ENCODE results near the gene TSSK1B. TPM values are rescaled to one million over a fixed set of nuclear protein-coding genes. Genes with fewer than 3 reads are reported as not detected.
"Not testable (repeated sequence)": the region's sequence is repeated elsewhere in the genome, so short reads cannot be mapped to it uniquely, and the experiment has no call there.

The TSSK1B gene
- polyA plus RNA-seq, result under 1 TPM in 1 of 4 donors, not detected in 3; 0.01 TPM
- long read RNA-seq, donor 1, result 0 reads
- long read RNA-seq, donor 2, result 0 reads
- long read RNA-seq, donor 3, result 0 reads
- long read RNA-seq, donor 4, result 0 reads
- long read RNA-seq, donor 5, result 0 reads
- long read RNA-seq, donor 6, result 0 reads
- long read RNA-seq, donor 7, partial matches to known transcripts, result 0 of 1 reads
- long read RNA-seq, donor 7, other reads (novel, unspliced or antisense), result 0 of 1 reads
- long read RNA-seq, donor 8, result 0 reads
- long read RNA-seq, donor 9, result 0 reads
- long read RNA-seq, donor 10, result 0 reads

GRCh38 chr5:113434889-113435288 lies at the start of gene TSSK1B:
Gene TSSK1B, minus strand, starts transcription at chr5:113434989. Its CDS starts 150 bp downstream, at chr5:113434839.
- 80 to 85% (median 81%) methylated on average over 3 of the region's 3 CpGs for WGBS, 3 donors
- Histone ChIP-seq H3K27ac (ENCODE audit: low read depth in 1 of 3, low read length in 2 of 3) (no peak within 1 kb of the TSS), H3K4me1 (ENCODE audit: control insufficient read depth in 3 of 3, insufficient read depth in 2 of 3, low read depth in 1 of 3, low read length in 2 of 3) (no peaks in the 10 kb centered on the region), H3K9me3 (ENCODE audit: control insufficient read depth in 2 of 2, insufficient read depth in 1 of 2, low read depth in 1 of 2, low read length in 1 of 2) (no peaks in the 10 kb centered on the region), H3K36me3 (ENCODE audit: control insufficient read depth in 3 of 3, insufficient read depth in 2 of 3, low read depth in 1 of 3, low read length in 3 of 3) (no peaks in the 10 kb centered on the region), H3K4me3 (ENCODE audit: low read depth in 1 of 3, low read length in 3 of 3) (no peak within 1 kb of the TSS), H3K27me3 (ENCODE audit: control insufficient read depth in 3 of 3, insufficient read depth in 3 of 3, low read length in 3 of 3) (no peaks in the 10 kb centered on the region)
- DNase-seq (no peak), FAIRE-seq (no peak)

- no peak overlapping the region for H3K27ac ChIP-seq (ENCODE audit: low read depth in 1 of 3, low read length in 2 of 3)
- no peaks in the 10 kb centered on the region for H3K36me3 ChIP-seq (ENCODE audit: control insufficient read depth in 3 of 3, insufficient read depth in 2 of 3, low read depth in 1 of 3, low read length in 3 of 3)
- no peaks in the 10 kb centered on the region for H3K9me3 ChIP-seq (ENCODE audit: control insufficient read depth in 2 of 2, insufficient read depth in 1 of 2, low read depth in 1 of 2, low read length in 1 of 2)
- H3K4me1 ChIP-seq (ENCODE audit: control insufficient read depth in 3 of 3, insufficient read depth in 2 of 3, low read depth in 1 of 3, low read length in 2 of 3), result no peaks in the 10 kb centered on the region
- H3K27me3 ChIP-seq (ENCODE audit: control insufficient read depth in 3 of 3, insufficient read depth in 3 of 3, low read length in 3 of 3), result peaks cover 0 to 3% (median 2%) of the 10 kb centered on the region in 3 donors
- FAIRE-seq (no peak), DNase-seq (no peak)
- 55 to 73% (median 57%) methylated on average over 5 of the region's 5 CpGs for WGBS, 3 donors
- no peak overlapping the region for H3K4me3 ChIP-seq (ENCODE audit: low read depth in 1 of 3, low read length in 3 of 3)
Observed at GRCh38 chr5:113480243-113480642, 45.5 kb upstream of the TSSK1B start.

DNA sequence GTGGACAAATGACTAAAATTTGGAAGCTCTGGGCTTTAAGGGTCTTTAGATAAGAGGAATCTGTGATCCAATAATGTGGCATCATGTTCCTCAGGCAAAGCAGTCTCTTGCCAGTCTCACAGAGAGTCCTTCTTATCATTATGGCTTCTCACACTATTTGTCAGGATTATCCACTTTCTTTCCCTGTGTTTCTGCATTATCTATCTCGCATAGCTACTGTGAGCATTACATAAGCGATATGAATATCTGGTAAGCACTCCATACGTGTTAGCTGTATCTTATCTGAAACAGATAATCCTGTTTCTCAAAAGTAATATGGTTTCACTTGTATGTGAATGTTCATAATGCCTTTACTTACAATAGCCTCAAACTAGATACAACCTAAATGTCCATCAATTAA lies 43.9 kb upstream of the TSSK1B start:
- WGBS, 3 donors, result 31 to 70% (median 58%) methylated on average over 3 of the region's 3 CpGs
- H3K4me3 ChIP-seq (ENCODE audit: low read depth in 1 of 3, low read length in 3 of 3), result no peak overlapping the region
- no peak for DNase-seq
- H3K36me3 ChIP-seq (ENCODE audit: control insufficient read depth in 3 of 3, insufficient read depth in 2 of 3, low read depth in 1 of 3, low read length in 3 of 3), result no peaks in the 10 kb centered on the region
- H3K9me3 ChIP-seq (ENCODE audit: control insufficient read depth in 2 of 2, insufficient read depth in 1 of 2, low read depth in 1 of 2, low read length in 1 of 2), result no peaks in the 10 kb centered on the region
- H3K27ac ChIP-seq (ENCODE audit: low read depth in 1 of 3, low read length in 2 of 3), result no peak overlapping the region
- no peaks in the 10 kb centered on the region for H3K4me1 ChIP-seq (ENCODE audit: control insufficient read depth in 3 of 3, insufficient read depth in 2 of 3, low read depth in 1 of 3, low read length in 2 of 3)
- no peak for FAIRE-seq
- H3K27me3 ChIP-seq (ENCODE audit: control insufficient read depth in 3 of 3, insufficient read depth in 3 of 3, low read length in 3 of 3), result peaks cover 0 to 5% (median 0%) of the 10 kb centered on the region in 3 donors

DNA sequence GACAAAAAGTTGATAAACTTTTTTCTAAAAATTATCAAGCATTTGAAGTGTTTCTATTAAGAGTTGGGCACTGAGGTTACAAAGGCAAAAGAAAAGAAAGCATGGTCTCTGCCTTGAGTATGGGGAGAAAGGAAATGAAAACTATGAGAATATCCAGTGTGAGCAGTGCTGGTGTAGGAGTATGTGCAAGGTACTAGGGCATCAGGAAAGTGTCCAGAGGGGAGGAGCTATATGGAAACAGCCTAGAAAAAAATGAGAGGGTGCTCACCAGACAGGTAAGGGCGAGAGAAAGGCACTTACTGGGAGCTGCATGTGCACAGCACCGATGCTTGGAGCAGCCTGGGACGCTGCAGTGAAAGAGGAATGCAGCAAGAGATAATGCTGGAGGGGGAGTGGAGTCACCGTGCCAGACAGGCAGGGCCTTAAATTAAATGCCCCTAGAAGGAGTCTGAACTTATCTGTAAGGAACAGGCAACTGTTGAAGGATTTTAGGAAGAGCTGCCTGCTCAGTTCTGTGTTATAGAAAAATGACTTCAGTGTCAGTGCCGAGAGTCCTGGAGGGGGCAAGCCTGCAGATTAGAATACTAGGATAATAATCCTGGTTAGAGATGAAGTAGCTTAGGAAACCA lies 39.4 kb upstream of the TSSK1B start:
- DNase-seq (no peak), FAIRE-seq (no peak)
- Histone ChIP-seq H3K27ac (ENCODE audit: low read depth in 1 of 3, low read length in 2 of 3) (no peak overlapping the region), H3K36me3 (ENCODE audit: control insufficient read depth in 3 of 3, insufficient read depth in 2 of 3, low read depth in 1 of 3, low read length in 3 of 3) (no peaks in the 10 kb centered on the region), H3K4me3 (ENCODE audit: low read depth in 1 of 3, low read length in 3 of 3) (no peak overlapping the region), H3K9me3 (ENCODE audit: control insufficient read depth in 2 of 2, insufficient read depth in 1 of 2, low read depth in 1 of 2, low read length in 1 of 2) (no peaks in the 10 kb centered on the region), H3K4me1 (ENCODE audit: control insufficient read depth in 3 of 3, insufficient read depth in 2 of 3, low read depth in 1 of 3, low read length in 2 of 3) (no peaks in the 10 kb centered on the region), H3K27me3 (ENCODE audit: control insufficient read depth in 3 of 3, insufficient read depth in 3 of 3, low read length in 3 of 3) (peaks cover 0 to 5% (median 0%) of the 10 kb centered on the region in 3 donors)
- 25 to 44% (median 34%) methylated on average over 5 of the region's 5 CpGs for WGBS, 3 donors

DNA sequence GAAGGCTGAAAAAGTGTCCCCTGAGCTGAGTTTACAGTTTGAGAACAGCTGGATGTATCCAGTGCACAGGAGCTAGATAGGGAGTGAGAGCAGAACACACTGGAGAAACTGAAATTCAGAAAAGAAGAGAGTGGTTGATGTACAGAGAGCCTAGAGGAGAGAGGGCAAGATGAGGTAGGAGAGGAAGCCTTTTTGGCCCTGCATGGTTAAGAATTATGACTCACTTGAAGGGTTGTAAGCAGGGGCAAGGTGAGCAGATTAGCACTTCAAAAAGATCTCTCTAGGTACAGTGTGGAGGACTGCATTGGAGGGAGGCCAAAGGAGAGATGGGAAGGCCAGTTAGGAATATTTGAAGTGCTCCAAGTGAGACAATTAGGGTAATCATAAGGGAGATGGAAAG lies 28.2 kb upstream of the TSSK1B start:
- no peak for DNase-seq
- H3K27ac ChIP-seq (ENCODE audit: low read depth in 1 of 3, low read length in 2 of 3), result no peak overlapping the region
- no peak for FAIRE-seq
- no peaks in the 10 kb centered on the region for H3K4me1 ChIP-seq (ENCODE audit: control insufficient read depth in 3 of 3, insufficient read depth in 2 of 3, low read depth in 1 of 3, low read length in 2 of 3)
- H3K4me3 ChIP-seq (ENCODE audit: low read depth in 1 of 3, low read length in 3 of 3), result no peak overlapping the region
- no peaks in the 10 kb centered on the region for H3K27me3 ChIP-seq (ENCODE audit: control insufficient read depth in 3 of 3, insufficient read depth in 3 of 3, low read length in 3 of 3)
- no peaks in the 10 kb centered on the region for H3K36me3 ChIP-seq (ENCODE audit: control insufficient read depth in 3 of 3, insufficient read depth in 2 of 3, low read depth in 1 of 3, low read length in 3 of 3)
- no peaks in the 10 kb centered on the region for H3K9me3 ChIP-seq (ENCODE audit: control insufficient read depth in 2 of 2, insufficient read depth in 1 of 2, low read depth in 1 of 2, low read length in 1 of 2)

GRCh38 chr5:113457106-113457505 lies 22.3 kb upstream of the TSSK1B start:
- 91 to 94% (median 92%) methylated on average over 18 to 21 of the region's 21 CpGs for WGBS, 3 donors
- H3K4me3 ChIP-seq (ENCODE audit: low read depth in 1 of 3, low read length in 3 of 3); H3K27ac ChIP-seq (ENCODE audit: low read depth in 1 of 3, low read length in 2 of 3); H3K4me1 ChIP-seq (ENCODE audit: control insufficient read depth in 3 of 3, insufficient read depth in 2 of 3, low read depth in 1 of 3, low read length in 2 of 3); H3K27me3 ChIP-seq (ENCODE audit: control insufficient read depth in 3 of 3, insufficient read depth in 3 of 3, low read length in 3 of 3); H3K9me3 ChIP-seq (ENCODE audit: control insufficient read depth in 2 of 2, insufficient read depth in 1 of 2, low read depth in 1 of 2, low read length in 1 of 2); DNase-seq; FAIRE-seq; H3K36me3 ChIP-seq (ENCODE audit: control insufficient read depth in 3 of 3, insufficient read depth in 2 of 3, low read depth in 1 of 3, low read length in 3 of 3): not testable (repeated sequence)

DNA sequence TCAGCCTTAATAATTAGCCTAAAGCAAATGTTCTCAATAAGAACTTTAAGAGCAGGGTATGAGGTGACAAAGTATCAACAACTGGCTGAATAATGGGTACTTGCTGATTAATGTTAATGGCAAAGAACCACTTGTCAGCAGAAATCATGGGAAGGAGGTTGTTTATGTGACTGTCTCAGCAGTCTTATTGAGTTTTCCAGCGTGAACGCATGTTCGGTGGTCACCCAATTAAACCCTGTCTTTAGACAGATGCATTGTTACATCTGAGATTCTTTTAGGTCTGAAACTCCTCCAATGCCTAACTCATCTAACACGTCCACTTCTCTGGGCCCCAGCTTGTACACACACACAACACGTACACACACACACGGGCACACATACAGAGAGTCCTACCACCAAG lies 18.2 kb upstream of the TSSK1B start:
- Histone ChIP-seq H3K27me3 (ENCODE audit: control insufficient read depth in 3 of 3, insufficient read depth in 3 of 3, low read length in 3 of 3) (no peaks in the 10 kb centered on the region), H3K36me3 (ENCODE audit: control insufficient read depth in 3 of 3, insufficient read depth in 2 of 3, low read depth in 1 of 3, low read length in 3 of 3) (no peaks in the 10 kb centered on the region), H3K4me1 (ENCODE audit: control insufficient read depth in 3 of 3, insufficient read depth in 2 of 3, low read depth in 1 of 3, low read length in 2 of 3) (no peaks in the 10 kb centered on the region), H3K27ac (ENCODE audit: low read depth in 1 of 3, low read length in 2 of 3) (no peak overlapping the region), H3K9me3 (ENCODE audit: control insufficient read depth in 2 of 2, insufficient read depth in 1 of 2, low read depth in 1 of 2, low read length in 1 of 2) (no peaks in the 10 kb centered on the region), H3K4me3 (ENCODE audit: low read depth in 1 of 3, low read length in 3 of 3) (no peak overlapping the region)
- DNase-seq (no peak), FAIRE-seq (no peak)
- 75 to 87% (median 84%) methylated on average over 6 of the region's 6 CpGs for WGBS, 3 donors

GRCh38 chr5:113451797-113452196 lies 17.0 kb upstream of the TSSK1B start:
- FAIRE-seq (no peak), DNase-seq (no peak)
- Histone ChIP-seq H3K36me3 (ENCODE audit: control insufficient read depth in 3 of 3, insufficient read depth in 2 of 3, low read depth in 1 of 3, low read length in 3 of 3) (no peaks in the 10 kb centered on the region), H3K9me3 (ENCODE audit: control insufficient read depth in 2 of 2, insufficient read depth in 1 of 2, low read depth in 1 of 2, low read length in 1 of 2) (no peaks in the 10 kb centered on the region), H3K4me1 (ENCODE audit: control insufficient read depth in 3 of 3, insufficient read depth in 2 of 3, low read depth in 1 of 3, low read length in 2 of 3) (no peaks in the 10 kb centered on the region), H3K4me3 (ENCODE audit: low read depth in 1 of 3, low read length in 3 of 3) (no peak overlapping the region), H3K27ac (ENCODE audit: low read depth in 1 of 3, low read length in 2 of 3) (no peak overlapping the region), H3K27me3 (ENCODE audit: control insufficient read depth in 3 of 3, insufficient read depth in 3 of 3, low read length in 3 of 3) (no peaks in the 10 kb centered on the region)
- WGBS, 3 donors, result 68 to 96% (median 89%) methylated on average over 2 of the region's 2 CpGs

GRCh38 chr5:113450929-113451328 lies 16.1 kb upstream of the TSSK1B start:
- H3K9me3 ChIP-seq (ENCODE audit: control insufficient read depth in 2 of 2, insufficient read depth in 1 of 2, low read depth in 1 of 2, low read length in 1 of 2), result no peaks in the 10 kb centered on the region
- whole genome bisulfite sequencing, 3 donors, result 27 to 41% (median 36%) methylated on average over 2 of the region's 2 CpGs
- H3K27ac ChIP-seq (ENCODE audit: low read depth in 1 of 3, low read length in 2 of 3), result no peak overlapping the region
- no peak overlapping the region for H3K4me3 ChIP-seq (ENCODE audit: low read depth in 1 of 3, low read length in 3 of 3)
- H3K36me3 ChIP-seq (ENCODE audit: control insufficient read depth in 3 of 3, insufficient read depth in 2 of 3, low read depth in 1 of 3, low read length in 3 of 3), result no peaks in the 10 kb centered on the region
- H3K27me3 ChIP-seq (ENCODE audit: control insufficient read depth in 3 of 3, insufficient read depth in 3 of 3, low read length in 3 of 3), result no peaks in the 10 kb centered on the region
- FAIRE-seq (no peak), DNase-seq (no peak)
- no peaks in the 10 kb centered on the region for H3K4me1 ChIP-seq (ENCODE audit: control insufficient read depth in 3 of 3, insufficient read depth in 2 of 3, low read depth in 1 of 3, low read length in 2 of 3)

Measured in small intestine (tissue), 16 donors.